ENCODE data around the gene DAAM1.

DNA sequence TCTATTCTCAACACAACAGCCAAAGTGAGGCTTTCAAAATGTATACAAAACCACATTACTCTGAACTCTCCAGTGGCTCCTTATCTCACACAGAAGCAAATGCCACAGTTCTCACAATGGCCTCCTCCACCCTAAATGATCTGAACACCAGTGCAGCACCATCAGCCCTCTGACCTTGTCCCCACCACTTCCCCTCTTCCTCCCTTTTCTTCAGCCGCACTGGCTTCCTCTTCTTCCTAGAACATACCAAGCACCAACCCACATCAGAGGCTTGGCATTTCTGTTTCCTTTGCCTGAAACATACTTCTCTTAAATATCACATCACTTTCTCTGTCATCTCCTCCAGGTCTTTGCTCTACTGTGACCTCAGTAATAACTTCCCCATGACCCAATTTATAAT, 210.4 kb downstream of the DAAM1 start:
- TF ChIP-seq, protein P1, sequence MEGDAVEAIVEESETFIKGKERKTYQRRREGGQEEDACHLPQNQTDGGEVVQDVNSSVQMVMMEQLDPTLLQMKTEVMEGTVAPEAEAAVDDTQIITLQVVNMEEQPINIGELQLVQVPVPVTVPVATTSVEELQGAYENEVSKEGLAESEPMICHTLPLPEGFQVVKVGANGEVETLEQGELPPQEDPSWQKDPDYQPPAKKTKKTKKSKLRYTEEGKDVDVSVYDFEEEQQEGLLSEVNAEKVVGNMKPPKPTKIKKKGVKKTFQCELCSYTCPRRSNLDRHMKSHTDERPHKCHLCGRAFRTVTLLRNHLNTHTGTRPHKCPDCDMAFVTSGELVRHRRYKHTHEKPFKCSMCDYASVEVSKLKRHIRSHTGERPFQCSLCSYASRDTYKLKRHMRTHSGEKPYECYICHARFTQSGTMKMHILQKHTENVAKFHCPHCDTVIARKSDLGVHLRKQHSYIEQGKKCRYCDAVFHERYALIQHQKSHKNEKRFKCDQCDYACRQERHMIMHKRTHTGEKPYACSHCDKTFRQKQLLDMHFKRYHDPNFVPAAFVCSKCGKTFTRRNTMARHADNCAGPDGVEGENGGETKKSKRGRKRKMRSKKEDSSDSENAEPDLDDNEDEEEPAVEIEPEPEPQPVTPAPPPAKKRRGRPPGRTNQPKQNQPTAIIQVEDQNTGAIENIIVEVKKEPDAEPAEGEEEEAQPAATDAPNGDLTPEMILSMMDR (IDR thresholded peaks at IDR 0.05): no peak
- TF ChIP-seq POLR2AphosphoS5 (IDR thresholded peaks at IDR 0.05) (no peak), POLR2A (IDR thresholded peaks at IDR 0.05) (no peak)

All from breast epithelium (tissue), 3 donors.